Measurements from ENCODE around the gene DPF3.

The DPF3 gene

GRCh38 chr14:72904840-72905561 lies 11.1 kb upstream of the DPF3 start:
- peak; percentile 51 for DNase-seq (ENCODE audit: low read depth, low spot score)

DNA sequence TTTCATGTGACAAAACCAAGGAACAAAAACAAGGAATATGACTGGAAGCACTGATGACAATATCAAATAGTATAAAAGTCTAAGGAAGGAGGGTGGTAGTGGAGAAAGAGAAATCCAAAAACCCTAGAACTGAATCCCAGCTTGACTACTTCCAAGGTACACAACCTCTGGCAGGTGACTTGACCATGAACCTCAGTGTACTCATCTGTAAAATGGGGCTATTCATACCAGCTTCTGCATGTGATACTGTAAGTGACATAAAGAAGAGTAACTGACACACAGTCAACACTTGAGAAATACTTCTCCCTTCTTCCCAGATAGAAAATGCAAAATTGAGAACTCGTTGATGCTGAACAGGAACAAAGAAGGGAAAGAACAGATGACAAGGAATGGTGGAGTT lies 10.3 kb upstream of the DPF3 start:
- DNase-seq (ENCODE audit: low read depth, low spot score), result no peak

- no peak for DNase-seq (ENCODE audit: low read depth, low spot score)
Observed at GRCh38 chr14:72903716-72904115, 9.8 kb upstream of the DPF3 start.

GRCh38 chr14:72902801-72903530 lies 9.1 kb upstream of the DPF3 start:
- DNase-seq (ENCODE audit: low read depth, low spot score), result no peak

DNA sequence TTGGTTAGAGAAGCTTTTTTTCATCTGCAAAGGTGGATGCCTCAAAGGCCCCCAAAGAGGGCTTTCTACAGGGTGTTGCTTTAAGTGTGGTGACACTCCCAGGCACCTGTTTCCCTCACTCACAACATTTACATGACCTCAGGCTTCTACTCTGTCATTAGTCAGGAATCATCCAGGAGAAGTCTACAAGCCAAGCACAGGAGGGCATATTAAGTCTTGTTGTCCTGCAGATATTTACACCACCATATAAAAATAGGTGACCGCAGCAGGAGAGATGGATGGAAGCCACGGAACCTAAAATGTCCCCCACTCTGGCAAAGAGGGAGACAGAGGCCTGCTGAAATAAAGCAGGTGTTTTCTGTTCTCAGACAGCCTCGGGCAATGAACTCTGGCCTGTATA lies 7.5 kb upstream of the DPF3 start:
- no peak for DNase-seq (ENCODE audit: low read depth, low spot score)

GRCh38 chr14:72898448-72898847 lies 4.5 kb upstream of the DPF3 start:
- DNase-seq (ENCODE audit: low read depth, low spot score), result no peak

- DNase-seq (ENCODE audit: low read depth, low spot score), result no peak
Observed at GRCh38 chr14:72894623-72895378, 900 bp upstream of the DPF3 start.

GRCh38 chr14:72894323-72894622 lies 372 bp upstream of the DPF3 start:
- DNase-seq (ENCODE audit: low read depth, low spot score), result no peak

GRCh38 chr14:72892879-72893635 lies 844 bp downstream of the DPF3 start:
- DNase-seq (ENCODE audit: low read depth, low spot score), result no peak

GRCh38 chr14:72892103-72892878 lies 1.6 kb downstream of the DPF3 start:
- DNase-seq (ENCODE audit: low read depth, low spot score), result no peak

DNA sequence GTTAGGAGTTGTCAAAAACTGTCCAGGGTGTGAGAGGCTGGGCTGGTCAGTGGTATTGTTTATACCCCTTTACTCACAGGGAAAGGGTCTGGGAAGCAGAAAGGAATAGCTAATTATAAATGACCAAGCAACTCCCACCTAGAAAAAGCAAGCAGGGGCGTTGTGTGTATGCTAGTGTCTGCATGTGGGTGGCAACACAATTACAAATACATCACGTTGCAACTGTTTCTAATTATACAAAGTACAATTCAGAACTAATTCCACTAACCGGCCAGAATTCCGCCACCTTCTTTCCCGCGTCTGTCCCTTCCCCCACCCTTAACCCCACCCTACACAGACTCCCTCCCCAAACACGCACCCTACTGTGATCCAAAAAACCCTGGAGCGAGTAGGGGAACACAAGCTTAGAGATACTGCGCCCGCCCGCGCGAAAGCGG lies 2.2 kb downstream of the DPF3 start:
- DNase-seq (ENCODE audit: low read depth, low spot score), result no peak

DNA sequence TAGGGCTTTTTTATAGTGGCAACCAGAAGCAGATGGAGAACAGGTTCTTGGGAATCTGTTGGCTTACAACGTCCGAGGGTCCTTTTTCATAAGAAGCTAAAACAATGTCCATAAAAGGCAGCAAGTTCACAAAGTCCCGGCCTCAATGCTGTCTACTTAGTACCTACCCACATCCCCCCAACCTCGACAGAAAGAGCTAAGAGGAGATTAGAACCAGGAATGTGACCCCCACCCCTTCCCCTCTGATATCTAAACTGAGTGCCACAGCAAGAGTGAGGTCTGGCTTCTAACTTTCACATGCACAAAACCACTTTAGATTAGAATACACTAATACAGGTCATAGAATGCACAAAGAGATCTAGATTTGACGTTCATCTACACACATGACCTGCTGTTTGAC lies 4.5 kb downstream of the DPF3 start:
- DNase-seq (ENCODE audit: low read depth, low spot score), result no peak

DNA sequence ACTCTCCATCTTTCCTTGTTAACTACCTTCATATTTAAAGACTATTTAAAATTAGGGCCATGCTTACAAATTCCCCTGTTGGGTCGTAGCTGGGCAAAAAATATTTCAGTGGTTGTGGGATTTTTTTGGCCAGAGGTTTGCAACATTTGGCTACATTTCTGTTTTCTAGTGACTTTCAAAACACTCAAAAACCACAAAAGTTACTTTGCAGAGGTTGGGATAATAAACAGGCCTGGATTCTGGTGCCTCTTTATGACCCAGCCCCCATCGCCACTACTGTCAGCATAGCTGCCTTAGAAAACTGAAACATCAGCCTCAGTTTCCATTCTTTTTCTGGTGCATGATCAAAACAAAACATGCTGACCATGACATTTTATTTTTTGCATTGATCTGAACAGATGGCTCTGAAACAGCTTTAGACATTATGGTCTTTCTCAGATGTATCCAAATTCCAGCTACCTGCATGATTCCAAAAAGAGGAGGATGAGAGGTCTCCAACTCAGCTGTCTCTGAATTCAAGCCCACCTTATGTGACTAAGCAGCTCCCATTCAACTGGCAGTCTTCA lies 5.2 kb downstream of the DPF3 start:
- no peak for DNase-seq (ENCODE audit: low read depth, low spot score)

DNA sequence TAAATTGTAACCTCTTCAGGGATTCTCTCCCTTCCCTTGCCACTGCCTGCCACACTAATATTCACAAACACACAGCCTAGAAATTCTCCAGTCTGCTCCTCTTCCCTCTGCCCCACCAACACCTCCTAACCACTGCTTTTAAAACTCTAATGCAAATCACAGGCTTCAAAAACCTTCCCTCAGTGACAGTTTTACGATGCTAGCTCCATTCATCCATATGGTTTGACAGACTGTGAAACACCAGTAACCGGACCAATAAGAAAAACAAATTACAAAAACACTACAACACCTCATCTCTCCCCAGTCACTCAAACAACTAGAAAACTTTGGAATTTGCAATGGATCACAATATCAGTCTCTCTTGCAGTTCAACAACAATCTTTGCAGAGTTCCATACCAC lies 5.7 kb downstream of the DPF3 start:
- DNase-seq (ENCODE audit: low read depth, low spot score), result no peak

GRCh38 chr14:72887514-72887913 lies 6.4 kb downstream of the DPF3 start:
- DNase-seq (ENCODE audit: low read depth, low spot score), result no peak

GRCh38 chr14:72884386-72884785 lies 9.5 kb downstream of the DPF3 start:
- no peak for DNase-seq (ENCODE audit: low read depth, low spot score)

DNA sequence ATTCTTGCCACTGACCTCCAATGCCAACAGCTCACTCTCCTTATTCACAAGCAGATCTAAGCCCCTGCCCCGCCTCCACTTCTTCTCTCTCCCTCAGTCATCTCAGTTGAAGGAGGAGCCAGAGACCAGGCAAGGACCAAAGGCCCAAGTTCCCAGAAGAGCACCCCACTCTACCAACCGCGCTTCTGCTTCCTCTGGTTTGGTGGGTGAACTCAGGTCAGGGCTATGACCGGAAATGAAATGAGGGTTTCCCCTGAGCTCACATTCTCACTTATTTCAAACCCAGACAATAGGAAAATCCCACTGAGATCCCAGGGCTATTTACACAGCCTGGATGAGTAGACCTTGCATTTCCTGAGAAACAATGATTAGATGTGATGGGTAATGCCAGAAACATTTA lies 9.9 kb downstream of the DPF3 start:
- DNase-seq (ENCODE audit: low read depth, low spot score), result no peak

- DNase-seq (ENCODE audit: low read depth, low spot score), result no peak
Observed at GRCh38 chr14:72883109-72883508, 10.8 kb downstream of the DPF3 start.

GRCh38 chr14:72882463-72882862 lies 11.4 kb downstream of the DPF3 start:
- no peak for DNase-seq (ENCODE audit: low read depth, low spot score)

DNA sequence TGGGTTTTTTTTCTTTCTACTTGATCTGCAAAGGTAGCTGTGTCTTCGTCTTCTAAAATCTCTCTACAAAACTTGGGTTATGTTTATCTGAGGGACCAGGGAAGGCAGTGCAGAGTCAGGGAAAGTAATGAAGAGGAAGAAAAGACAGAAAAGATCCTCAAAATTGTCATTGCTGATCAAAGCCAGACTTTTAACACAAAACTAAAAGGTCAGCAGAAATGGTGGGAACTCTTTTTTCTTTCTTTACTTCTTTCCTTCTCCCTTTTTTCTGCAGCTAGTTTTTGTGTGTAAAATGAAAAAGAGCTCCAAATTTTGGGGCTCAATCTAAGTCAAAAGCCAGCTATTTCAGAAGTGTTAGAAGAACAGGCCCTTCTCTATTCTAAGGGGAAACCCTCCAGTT lies 11.9 kb downstream of the DPF3 start:
- no peak for DNase-seq (ENCODE audit: low read depth, low spot score)

GRCh38 chr14:72881543-72881942 lies 12.4 kb downstream of the DPF3 start:
- DNase-seq (ENCODE audit: low read depth, low spot score), result no peak
